Measurements from ENCODE around the gene SLC26A3. TPM values are rescaled to one million over a fixed set of nuclear protein-coding genes. Genes with fewer than 3 reads are reported as not detected.

The SLC26A3 gene
- total RNA-seq, 1 donor from 2014 or later, result not detected

GRCh38 chr7:107816011-107816566 lies 13.1 kb upstream of the SLC26A3 start:
- no peak for TF ChIP-seq CTCF (IDR thresholded peaks at IDR 0.05; ENCODE audit: unreplicated experiment)
- DNase-seq (ENCODE audit: low spot score in 2 of 2, unreplicated experiment in 2 of 2), result no peak
- H3K9me3 Mint-ChIP-seq, result no peaks in the 10 kb centered on the region
- no peak overlapping the region for H3K4me3 Mint-ChIP-seq
- H3K27me3 Mint-ChIP-seq (ENCODE audit: low read depth), result peaks cover 21% of the 10 kb centered on the region
- peak overlapping the region; percentile 74 for H3K27ac Mint-ChIP-seq
- H3K36me3 Mint-ChIP-seq, result no peaks in the 10 kb centered on the region
- peaks cover 10% of the 10 kb centered on the region for H3K4me1 Mint-ChIP-seq

- Mint-ChIP-seq H3K9me3 (no peaks in the 10 kb centered on the region), H3K27ac (no peak overlapping the region), H3K27me3 (ENCODE audit: low read depth) (peaks cover 15% of the 10 kb centered on the region), H3K4me3 (no peak overlapping the region), H3K4me1 (peaks cover 10% of the 10 kb centered on the region), H3K36me3 (no peaks in the 10 kb centered on the region)
- TF ChIP-seq CTCF (IDR thresholded peaks at IDR 0.05; ENCODE audit: unreplicated experiment), result no peak
- DNase-seq (ENCODE audit: low spot score in 2 of 2, unreplicated experiment in 2 of 2), result no peak
These were observed 12.3 kb upstream of the SLC26A3 start for GRCh38 chr7:107815254-107815882.

DNA sequence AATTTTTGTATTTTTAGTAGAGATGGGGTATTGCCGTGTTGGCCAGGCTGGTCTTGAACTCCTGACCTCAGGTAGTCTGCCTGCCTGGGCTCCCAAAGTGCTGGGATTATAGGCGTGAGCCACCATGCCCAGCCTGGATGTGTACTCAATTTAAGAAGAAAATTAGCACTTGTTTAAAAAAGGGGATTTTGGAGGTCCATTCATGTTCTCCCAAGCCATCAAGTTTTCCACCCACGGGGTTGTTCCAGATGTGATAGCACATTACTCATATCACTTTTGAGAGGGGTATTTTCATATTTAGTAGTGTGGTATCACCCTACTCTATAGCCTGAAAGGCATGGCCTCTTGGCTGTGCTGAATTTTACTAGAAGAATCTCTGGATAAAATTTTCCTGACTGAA lies 10.5 kb upstream of the SLC26A3 start:
- no peak for DNase-seq (ENCODE audit: low spot score in 2 of 2, unreplicated experiment in 2 of 2)
- Mint-ChIP-seq H3K27ac (no peak overlapping the region), H3K4me1 (peaks cover 10% of the 10 kb centered on the region), H3K36me3 (no peaks in the 10 kb centered on the region), H3K4me3 (no peak overlapping the region), H3K27me3 (ENCODE audit: low read depth) (peaks cover 6% of the 10 kb centered on the region), H3K9me3 (no peaks in the 10 kb centered on the region)
- TF ChIP-seq CTCF (IDR thresholded peaks at IDR 0.05; ENCODE audit: unreplicated experiment), result no peak

- Mint-ChIP-seq H3K27me3 (ENCODE audit: low read depth) (no peaks in the 10 kb centered on the region), H3K9me3 (no peaks in the 10 kb centered on the region), H3K36me3 (no peaks in the 10 kb centered on the region), H3K4me1 (peaks cover 10% of the 10 kb centered on the region), H3K4me3 (no peak overlapping the region), H3K27ac (no peak overlapping the region)
- no peak for DNase-seq (ENCODE audit: low spot score in 2 of 2, unreplicated experiment in 2 of 2)
- no peak for TF ChIP-seq CTCF (IDR thresholded peaks at IDR 0.05; ENCODE audit: unreplicated experiment)
These were observed 8.9 kb upstream of the SLC26A3 start for GRCh38 chr7:107811934-107812333.

DNA sequence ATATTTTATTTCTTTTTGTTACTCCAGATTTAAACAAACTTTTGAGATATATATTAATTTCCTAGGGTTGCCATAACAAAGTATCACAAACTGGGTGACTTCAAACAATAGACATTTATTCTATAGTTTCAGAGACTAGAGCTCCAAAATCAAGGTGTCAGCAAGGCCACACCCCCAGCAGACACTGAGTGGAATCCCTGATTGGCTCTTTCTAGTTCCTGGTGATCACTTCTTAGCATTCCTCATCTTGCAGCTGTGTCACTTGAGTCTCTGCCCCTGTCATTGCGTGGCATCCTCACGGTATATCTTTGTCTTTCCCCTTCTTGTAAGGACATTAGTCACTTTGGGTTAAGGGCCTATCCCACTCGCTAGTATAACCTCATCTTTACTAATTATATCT lies 7.6 kb upstream of the SLC26A3 start:
- H3K4me1 Mint-ChIP-seq, result peaks cover 4% of the 10 kb centered on the region
- no peaks in the 10 kb centered on the region for H3K27me3 Mint-ChIP-seq (ENCODE audit: low read depth)
- H3K36me3 Mint-ChIP-seq, result no peaks in the 10 kb centered on the region
- no peak for TF ChIP-seq CTCF (IDR thresholded peaks at IDR 0.05; ENCODE audit: unreplicated experiment)
- H3K9me3 Mint-ChIP-seq, result no peaks in the 10 kb centered on the region
- H3K27ac Mint-ChIP-seq, result no peak overlapping the region
- no peak overlapping the region for H3K4me3 Mint-ChIP-seq
- no peak for DNase-seq (ENCODE audit: low spot score in 2 of 2, unreplicated experiment in 2 of 2)
